ENCODE measurements around the gene CDC26.

- no peak for TF ChIP-seq POLR2AphosphoS5 (IDR thresholded peaks at IDR 0.05; ENCODE audit: low read depth, low read length)
- TF ChIP-seq POLR2A (IDR thresholded peaks at IDR 0.05; ENCODE audit: low read depth, low read length) = no peak
Measured at GRCh38 chr9:113309204-113309813, 33.9 kb upstream of the CDC26 start.
